Measurements from ENCODE around the gene RABAC1.

The RABAC1 gene

GRCh38 chr19:41959056-41960053 lies at the start of gene RABAC1:
TSS of gene RABAC1 (minus strand) at chr19:41959321. CDS start at chr19:41959292, 29 bp downstream.
- H3K9ac ChIP-seq (ENCODE audit: low read length): peak within 1 kb of the TSS; percentile 86
- H3K4me3 ChIP-seq (ENCODE audit: low read depth, low read length, poor library complexity, severe bottlenecking): peak within 1 kb of the TSS; percentile 81
- no peaks in the 10 kb centered on the region for H4K20me1 ChIP-seq (ENCODE audit: insufficient read depth, low read length)
- peak within 1 kb of the TSS; percentile 86 for H3K4me2 ChIP-seq (ENCODE audit: low read length)
- no peaks in the 10 kb centered on the region for H3K9me3 ChIP-seq (ENCODE audit: low read length)
- no peak within 1 kb of the TSS for H2AFZ ChIP-seq (ENCODE audit: low read length)
- H3K79me2 ChIP-seq (ENCODE audit: insufficient read depth, low read length): no peaks in the 10 kb centered on the region
- H3K36me3 ChIP-seq (ENCODE audit: insufficient read depth, low read length): peaks cover 17% of the 10 kb centered on the region; the same call in 1 of the 2 replicates
- H3K4me1 ChIP-seq (ENCODE audit: insufficient read depth, low read length, severe bottlenecking): peaks cover 20% of the 10 kb centered on the region
- TF ChIP-seq CTCF (IDR thresholded peaks at IDR 0.05; ENCODE audit: low read length): peak; percentile 61
- no peak for TF ChIP-seq EZH2 (IDR thresholded peaks at IDR 0.05; ENCODE audit: borderline replicate concordance, low read length)
- H3K27ac ChIP-seq (ENCODE audit: low read depth, low read length, poor library complexity, severe bottlenecking): peak within 1 kb of the TSS; percentile 73
- H3F3A ChIP-seq (ENCODE audit: insufficient read depth, low read length): no peaks in the 10 kb centered on the region
- H3K27me3 ChIP-seq (ENCODE audit: insufficient read depth, low read length): no peaks in the 10 kb centered on the region
- no peaks in the 10 kb centered on the region for H3K9me2 ChIP-seq (ENCODE audit: low read depth, low read length)

GRCh38 chr19:42006569-42006968 lies 47.4 kb upstream of the RABAC1 start:
- Histone ChIP-seq H3K36me3 (ENCODE audit: insufficient read depth, low read length) (no peaks in the 10 kb centered on the region), H3K27me3 (ENCODE audit: insufficient read depth, low read length) (peaks cover 7% of the 10 kb centered on the region; the same call in 1 of the 2 replicates), H3F3A (ENCODE audit: insufficient read depth, low read length) (no peaks in the 10 kb centered on the region), H4K20me1 (ENCODE audit: insufficient read depth, low read length) (no peaks in the 10 kb centered on the region), H3K27ac (ENCODE audit: low read depth, low read length, poor library complexity, severe bottlenecking) (no peak overlapping the region), H3K4me3 (ENCODE audit: low read depth, low read length, poor library complexity, severe bottlenecking) (no peak overlapping the region), H3K9me2 (ENCODE audit: low read depth, low read length) (no peaks in the 10 kb centered on the region), H3K4me2 (ENCODE audit: low read length) (no peak overlapping the region), H3K4me1 (ENCODE audit: insufficient read depth, low read length, severe bottlenecking) (no peaks in the 10 kb centered on the region), H3K9me3 (ENCODE audit: low read length) (no peaks in the 10 kb centered on the region), H3K9ac (ENCODE audit: low read length) (no peak overlapping the region), H3K79me2 (ENCODE audit: insufficient read depth, low read length) (no peaks in the 10 kb centered on the region), H2AFZ (ENCODE audit: low read length) (no peak overlapping the region)
- TF ChIP-seq EZH2 (IDR thresholded peaks at IDR 0.05; ENCODE audit: borderline replicate concordance, low read length) (no peak), CTCF (IDR thresholded peaks at IDR 0.05; ENCODE audit: low read length) (no peak)

GRCh38 chr19:42005504-42005903 lies 46.4 kb upstream of the RABAC1 start:
- peaks cover 8% of the 10 kb centered on the region for H3K27me3 ChIP-seq (ENCODE audit: insufficient read depth, low read length)
- H3K9me3 ChIP-seq (ENCODE audit: low read length): no peaks in the 10 kb centered on the region
- no peak overlapping the region for H3K4me3 ChIP-seq (ENCODE audit: low read depth, low read length, poor library complexity, severe bottlenecking)
- no peak overlapping the region for H2AFZ ChIP-seq (ENCODE audit: low read length)
- no peaks in the 10 kb centered on the region for H3F3A ChIP-seq (ENCODE audit: insufficient read depth, low read length)
- no peak overlapping the region for H3K9ac ChIP-seq (ENCODE audit: low read length)
- H3K36me3 ChIP-seq (ENCODE audit: insufficient read depth, low read length): no peaks in the 10 kb centered on the region
- H3K27ac ChIP-seq (ENCODE audit: low read depth, low read length, poor library complexity, severe bottlenecking): no peak overlapping the region
- H3K4me1 ChIP-seq (ENCODE audit: insufficient read depth, low read length, severe bottlenecking): no peaks in the 10 kb centered on the region
- no peak overlapping the region for H3K4me2 ChIP-seq (ENCODE audit: low read length)
- TF ChIP-seq EZH2 (IDR thresholded peaks at IDR 0.05; ENCODE audit: borderline replicate concordance, low read length) (no peak), CTCF (IDR thresholded peaks at IDR 0.05; ENCODE audit: low read length) (no peak)
- no peaks in the 10 kb centered on the region for H4K20me1 ChIP-seq (ENCODE audit: insufficient read depth, low read length)
- H3K79me2 ChIP-seq (ENCODE audit: insufficient read depth, low read length): no peaks in the 10 kb centered on the region
- no peaks in the 10 kb centered on the region for H3K9me2 ChIP-seq (ENCODE audit: low read depth, low read length)

Data from OCI-LY1 (cell line).